GM21717 (cell line): Measurements from ENCODE around the gene SC5D.

Experiments
- ATAC-seq: cut with Tn5 transposase; IDR thresholded peaks from one replicate; pipeline ENCODE4 v1.9.1; 2021; ENCODE audit warnings: mild to moderate bottlenecking, moderate library complexity; ENCODE audit not compliant: unreplicated experiment

SC5D gene

DNA sequence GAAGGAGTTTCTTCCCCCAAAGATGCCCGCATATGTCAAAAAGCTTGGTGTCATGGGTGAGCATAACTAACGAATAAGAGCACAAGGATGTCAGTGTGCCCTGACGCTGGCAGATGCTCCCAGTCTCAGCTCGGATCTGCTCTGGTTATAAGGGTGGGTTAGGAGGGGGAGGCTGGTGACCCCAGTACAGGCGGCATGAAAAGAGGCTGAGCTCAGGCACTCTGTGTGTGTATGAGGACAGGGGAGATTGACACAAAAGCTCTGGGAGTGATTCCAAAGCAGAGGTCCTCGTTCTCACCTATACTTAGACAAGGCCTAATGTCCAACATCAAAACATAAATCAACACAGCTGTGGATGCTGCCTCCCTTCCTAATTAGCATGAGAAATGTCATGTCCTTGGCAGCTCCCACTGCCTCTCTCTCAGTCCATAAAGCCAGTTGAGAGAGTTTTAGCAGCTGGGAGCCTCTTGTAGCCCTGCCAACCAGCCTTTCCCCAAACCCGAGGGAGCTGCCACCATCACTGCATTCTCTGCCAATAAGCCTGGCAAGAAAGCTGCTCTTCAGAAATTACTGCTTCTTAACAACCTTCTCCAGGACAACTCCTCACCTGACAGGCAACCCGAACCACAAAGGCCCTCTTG, 59.8 kb downstream of the SC5D start:
- no peak for ATAC-seq

DNA sequence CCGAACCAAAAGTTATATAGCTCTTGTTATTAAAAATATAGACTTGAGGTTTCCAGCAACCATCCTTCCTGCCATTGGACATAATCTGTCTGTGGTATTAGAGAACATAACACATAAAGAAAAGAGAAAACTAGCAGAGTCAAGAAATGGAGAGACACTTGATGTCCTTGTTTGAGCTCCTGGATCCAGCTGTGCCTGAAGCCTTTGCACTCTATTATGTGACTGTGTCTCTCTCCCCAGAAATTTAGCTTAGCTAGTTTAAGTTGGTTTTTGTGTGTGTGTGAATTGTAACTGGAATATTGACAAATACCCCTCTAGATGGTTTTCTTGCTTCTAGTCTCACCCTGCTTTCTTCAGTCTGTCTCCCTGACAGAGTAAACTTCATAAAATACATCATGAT, 61.6 kb downstream of the SC5D start:
- ATAC-seq, result no peak

DNA sequence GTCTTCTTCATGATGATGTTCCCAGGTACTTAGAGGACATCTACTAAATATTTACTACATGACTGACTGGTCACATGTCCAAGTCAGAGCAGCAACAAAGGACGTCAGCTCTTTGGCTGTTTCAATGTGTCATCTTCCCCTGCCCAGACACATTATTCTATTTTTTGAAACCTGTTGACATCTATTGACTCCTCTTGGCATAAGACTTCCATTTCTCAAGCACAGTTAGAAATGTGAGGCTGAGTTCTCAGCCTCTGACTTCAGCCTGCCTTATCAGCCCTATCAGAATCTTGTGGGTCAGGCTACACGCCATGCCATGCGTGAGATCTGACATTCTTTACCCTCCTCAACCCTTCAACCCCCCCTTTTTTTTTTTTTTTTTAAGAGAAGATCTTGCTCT, 63.8 kb downstream of the SC5D start:
- ATAC-seq, result no peak
